HG03039 (cell line): Measurements from ENCODE around the gene ANKRD63.

Source experiments
- ATAC-seq: cut with Tn5 transposase; IDR thresholded peaks from one replicate; pipeline ENCODE4 v1.9.1; 2021; ENCODE audit warnings: mild to moderate bottlenecking, moderate library complexity; ENCODE audit not compliant: unreplicated experiment

Gene ANKRD63

DNA sequence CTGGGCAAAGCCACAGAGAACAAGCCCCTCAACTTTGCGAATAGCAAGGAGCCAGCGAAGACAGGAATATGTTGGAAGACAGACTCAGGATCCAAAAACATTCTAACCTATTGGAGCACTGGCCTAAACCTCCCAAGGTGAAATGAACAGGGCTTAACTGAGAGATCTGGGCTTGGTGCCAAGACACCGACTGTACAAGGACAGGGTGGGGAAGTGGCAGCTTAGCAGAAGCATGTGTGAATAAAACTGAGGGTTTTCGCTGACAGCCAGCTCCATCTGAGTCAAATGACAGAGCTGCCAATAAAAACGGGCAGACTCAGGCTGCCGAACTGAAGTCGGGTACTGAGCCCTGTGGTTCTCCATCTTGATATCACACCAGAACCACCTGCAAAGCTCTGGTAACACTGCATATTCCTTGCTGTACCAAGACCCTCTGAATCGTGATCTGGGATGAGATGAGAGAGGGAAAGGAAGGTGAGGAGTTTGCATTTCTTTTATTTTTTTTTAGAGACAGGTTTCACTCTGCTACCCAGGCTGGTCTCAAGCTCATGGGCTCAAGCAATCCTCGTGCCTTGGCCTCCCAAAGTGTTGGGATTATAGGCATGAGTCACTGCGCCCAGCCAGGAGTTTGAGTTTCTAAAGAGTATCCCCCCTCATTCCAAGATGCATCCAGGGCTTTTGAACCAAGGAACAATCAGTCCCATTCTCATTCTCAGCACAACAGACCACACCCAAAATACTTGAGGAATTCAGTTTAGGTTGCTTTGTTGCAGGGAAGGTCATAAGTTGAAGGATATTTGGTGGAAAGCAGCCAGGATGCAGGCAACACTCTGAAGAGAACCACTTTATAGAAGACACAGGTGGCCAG, 30.9 kb upstream of the ANKRD63 start:
- ATAC-seq: no peak

DNA sequence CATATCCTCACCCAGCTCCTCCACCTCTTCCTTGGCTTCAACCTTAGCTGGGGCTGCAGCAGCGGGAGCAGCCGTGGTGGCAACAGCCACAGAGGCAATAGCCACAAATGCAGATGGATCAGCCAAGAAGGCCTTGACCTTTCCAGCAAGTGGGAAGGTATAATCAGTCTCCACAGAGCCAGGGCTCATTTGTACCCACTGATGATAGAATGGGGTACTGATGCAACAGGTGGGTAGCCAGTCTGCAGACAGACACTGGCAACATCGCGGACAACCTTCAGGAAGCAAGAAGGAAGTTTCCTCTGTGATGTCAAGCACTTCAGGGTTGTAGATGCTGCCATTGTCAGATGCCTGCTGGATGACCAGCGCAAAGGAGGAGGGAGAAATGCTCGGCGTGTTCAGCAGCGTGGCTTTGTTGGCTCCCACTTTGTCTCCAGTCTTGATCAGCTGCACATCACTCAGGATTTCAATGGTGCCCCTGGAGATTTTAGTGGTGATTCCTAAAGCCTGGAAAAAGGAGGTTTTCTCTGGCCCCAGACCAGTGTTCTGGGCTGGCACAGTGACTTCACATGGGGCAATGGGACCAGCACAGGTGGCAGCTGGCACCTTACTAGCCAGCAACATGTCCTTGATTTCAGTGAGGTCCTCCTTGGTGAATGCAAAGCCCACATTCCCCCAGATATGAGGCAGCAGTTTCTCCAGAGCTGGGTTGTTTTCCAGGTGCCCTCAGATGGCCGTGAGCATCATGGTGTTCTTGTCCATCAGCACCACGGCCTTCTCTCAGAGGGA, 29.7 kb upstream of the ANKRD63 start:
- ATAC-seq: no peak

DNA sequence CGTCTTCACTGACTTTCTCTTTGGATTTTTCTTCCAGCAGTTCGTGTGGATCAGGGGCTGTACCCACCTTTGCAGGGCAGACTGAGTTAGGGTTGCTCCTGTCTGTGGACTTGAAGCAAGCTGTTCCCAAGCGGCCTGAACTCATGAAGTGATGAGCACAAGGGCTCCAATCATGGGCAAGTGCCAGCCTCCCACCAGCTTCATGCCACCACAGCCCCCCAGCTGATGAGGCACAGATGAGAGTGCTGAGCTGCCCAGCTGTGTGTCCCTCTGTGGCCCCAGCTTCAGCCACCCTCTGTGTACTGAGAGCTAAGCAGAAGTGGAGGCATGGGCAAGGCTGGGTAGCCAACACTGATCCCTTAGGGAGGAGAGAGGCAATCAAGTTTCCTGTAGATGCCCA, 28.1 kb upstream of the ANKRD63 start:
- no peak for ATAC-seq

DNA sequence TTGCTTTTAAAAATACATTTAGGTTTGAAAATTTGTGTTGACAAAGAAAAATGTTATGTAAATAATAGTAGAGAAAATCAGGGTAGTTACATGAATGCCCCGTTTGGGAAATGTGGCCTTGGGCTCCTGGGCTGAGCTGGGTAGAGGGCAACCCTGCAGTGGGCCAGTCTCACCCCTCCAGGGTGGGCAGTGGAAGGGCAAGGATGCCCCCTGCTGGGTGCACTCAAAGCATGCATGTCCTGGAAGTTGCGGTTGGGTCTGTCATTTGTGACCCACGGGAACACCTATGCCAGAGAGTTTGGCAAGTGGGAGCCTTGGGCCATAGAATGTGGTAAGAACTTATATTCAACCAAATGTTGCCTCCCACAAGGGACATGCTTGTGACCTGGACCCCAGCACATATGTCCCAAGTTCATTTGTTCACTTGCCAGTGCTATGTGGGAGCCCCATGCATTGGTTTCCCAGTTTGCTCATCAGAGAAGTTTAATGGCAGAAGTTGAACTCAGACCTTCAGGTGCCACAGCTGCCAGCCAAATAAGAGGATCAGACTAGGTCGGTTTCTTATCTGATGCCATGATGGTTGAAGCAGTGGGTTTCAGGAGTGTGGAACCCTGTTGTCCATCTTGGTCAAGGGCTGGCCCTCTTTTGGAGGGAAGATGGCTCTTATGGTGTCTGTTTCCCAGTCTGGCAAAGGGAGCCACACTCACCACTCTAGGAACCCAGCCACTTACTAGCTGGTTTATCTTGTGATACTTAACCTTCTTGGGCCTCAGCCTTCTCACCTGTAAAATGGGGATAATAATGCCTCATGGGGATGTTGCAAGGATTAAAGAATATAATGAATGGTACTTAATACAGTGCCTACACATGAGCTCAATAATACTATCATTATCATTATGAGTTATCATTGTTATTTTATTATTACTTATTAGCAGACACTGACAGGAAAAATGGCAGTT, 27.4 kb upstream of the ANKRD63 start:
- ATAC-seq: no peak

DNA sequence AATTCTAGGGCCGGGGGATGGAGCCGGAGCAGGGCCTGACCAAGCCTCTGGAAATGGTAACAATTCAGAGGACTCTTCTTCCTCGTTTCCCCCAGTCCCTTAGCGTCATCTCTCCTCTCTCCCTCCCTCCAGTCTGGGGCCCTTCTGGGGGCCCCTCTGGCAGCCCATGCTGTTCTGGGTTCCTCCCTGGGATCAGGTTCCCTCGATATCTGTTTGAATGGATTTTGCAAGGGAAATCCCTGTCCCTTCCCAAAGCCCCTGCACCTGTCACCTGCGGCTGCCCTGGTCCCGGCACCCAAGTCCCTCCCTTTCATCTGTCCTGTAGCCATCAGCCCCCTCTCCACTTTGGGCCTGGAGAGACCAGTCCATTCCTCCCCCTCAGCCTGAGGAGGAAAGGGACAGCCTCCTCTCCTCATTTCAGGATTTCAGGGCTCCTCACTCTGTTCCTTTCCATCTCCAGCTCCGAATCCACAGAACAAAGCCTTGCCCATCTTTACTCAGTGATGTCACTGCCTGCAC, 26.5 kb upstream of the ANKRD63 start:
- no peak for ATAC-seq

DNA sequence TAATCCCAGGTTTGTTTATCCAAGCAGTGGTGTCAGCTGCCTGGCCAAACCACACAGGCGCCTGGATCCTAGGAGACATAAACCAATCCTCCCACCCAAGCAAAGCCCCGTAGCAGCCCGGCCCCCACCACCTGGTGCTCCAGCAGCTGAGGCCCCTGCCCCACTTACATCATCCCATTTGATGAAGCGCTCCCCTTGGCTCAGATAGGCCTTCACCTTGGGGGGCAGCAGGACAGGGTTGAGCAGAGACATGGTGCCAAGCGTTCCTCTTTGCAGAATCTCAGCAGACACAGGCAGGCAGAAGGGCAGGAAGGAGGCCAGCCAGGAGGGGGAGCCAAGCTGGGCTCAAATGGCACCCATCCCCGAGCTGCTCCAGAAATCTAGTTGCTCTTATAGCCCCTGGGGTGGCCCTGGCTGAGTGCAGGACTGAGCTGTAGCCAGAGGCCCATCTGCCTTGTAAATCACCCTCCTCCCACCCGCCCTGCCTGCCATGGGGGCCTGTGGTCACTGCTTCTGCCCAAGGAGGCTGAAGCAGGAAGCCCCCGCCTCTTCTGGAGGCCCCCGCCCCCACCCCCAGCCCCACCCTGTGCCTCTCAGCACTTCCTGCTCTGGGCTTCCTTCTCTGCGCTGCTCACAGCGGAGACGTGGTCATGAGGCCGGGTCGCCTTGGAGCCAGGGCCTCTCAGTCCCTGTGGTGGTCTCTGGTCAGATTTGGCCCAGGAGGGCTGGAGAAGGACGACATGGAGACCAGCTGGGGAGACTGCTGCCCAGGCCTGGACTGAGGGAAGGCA, 24.8 kb upstream of the ANKRD63 start, which contains the start of gene PLCB2:
Gene PLCB2 (minus strand): TSS at position 515 of the 791 bp plus-strand sequence. CDS start 263 bp downstream, at position 252.
- ATAC-seq: no peak

DNA sequence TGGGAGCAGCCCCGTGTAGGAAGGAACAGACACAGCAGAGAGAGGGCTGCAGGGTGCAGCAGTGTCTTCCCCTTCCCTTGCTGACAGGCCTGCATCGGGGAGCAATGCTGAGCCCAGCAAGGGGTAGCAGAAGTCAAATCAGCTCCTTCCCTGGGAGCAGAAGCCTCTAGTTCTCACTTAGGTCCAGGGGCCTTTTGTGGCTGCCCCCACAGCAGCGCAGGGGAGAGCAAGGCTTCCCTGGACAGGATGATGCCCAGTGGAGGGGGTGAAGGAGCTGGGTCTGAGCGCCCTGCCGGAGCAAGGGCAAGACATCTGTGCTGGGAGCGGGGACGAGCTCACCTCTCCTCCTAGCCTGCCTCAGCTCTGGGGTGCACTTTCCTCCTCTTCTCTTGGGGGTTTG, 24.0 kb upstream of the ANKRD63 start:
- ATAC-seq: no peak

DNA sequence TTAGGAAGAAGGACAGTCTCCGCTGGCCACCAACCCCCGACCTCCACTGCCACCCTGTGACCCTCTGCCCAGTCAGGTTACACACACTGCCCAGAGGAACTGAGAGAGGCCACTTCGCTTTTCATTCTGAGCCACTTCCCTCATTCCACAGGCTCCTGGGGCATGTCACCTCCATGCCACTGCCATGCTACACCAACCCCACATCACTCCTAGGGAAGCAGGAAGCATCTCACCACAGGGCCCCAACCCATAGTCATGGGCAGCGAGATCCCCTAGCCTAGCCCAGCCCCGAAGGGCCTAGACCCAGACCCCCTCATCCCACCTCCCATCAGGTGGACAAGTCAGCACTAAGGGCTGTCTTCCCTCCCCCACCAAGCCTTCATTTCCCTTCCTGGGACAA, 23.5 kb upstream of the ANKRD63 start:
- no peak for ATAC-seq

DNA sequence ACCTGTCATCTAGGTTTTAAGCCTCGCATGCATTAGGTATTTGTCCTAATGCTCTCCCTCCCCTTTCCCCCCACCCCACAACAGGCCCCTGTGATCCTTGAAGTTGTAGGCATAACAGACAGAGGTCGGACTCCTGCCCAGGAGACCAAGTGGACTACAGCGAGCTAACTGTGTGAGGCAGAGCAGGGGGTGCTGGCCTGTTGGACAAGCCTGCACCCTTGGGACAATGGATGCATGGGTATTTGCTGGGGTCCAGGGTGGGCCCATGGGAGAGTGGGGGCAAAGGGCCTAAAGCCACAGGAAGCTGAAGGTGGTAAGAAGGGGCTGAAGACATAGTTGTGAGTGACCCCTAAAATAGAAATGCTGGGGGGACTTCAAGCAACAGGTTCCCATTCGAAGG, 22.4 kb upstream of the ANKRD63 start:
- ATAC-seq: no peak

DNA sequence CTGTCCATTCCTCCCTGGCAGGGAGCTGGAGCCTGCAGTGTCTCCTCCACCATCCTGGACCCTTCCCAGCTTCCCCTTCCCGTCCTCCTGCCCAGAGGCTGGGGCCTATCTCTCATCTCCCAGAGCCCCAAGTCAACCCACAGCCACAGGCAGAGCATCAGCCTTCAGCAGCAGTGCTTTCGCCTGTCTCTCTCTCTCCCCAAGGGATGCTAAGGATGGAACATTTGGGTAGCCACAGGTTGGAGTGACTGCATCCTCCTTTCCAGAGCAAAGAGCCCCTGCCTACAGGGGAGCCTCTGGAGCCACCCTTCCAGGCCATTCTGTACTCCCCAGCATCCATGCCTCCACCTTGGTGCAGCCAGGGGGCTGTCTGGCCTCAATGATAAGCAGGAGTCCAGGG, 20.7 kb upstream of the ANKRD63 start:
- ATAC-seq: no peak

DNA sequence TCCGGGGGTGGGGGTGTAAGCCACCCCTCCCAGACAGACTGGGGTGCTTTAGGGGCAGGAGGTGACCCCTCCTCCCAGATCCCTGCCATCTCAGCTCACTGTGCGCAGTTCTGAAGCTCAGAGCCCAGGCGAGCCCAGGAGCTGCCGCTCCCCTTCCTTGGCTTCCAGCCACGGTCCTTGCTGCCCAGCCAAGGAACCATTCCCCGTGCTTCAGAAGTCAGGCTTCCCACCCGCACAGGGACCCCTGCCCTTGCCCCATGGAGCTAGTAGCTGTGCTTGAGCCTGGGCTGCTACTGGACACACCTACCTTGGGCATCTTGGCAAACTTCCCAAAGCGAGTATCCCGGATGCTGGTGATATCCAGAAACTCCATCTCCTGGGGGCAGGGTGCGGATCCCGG, 20.1 kb upstream of the ANKRD63 start:
- ATAC-seq: no peak

DNA sequence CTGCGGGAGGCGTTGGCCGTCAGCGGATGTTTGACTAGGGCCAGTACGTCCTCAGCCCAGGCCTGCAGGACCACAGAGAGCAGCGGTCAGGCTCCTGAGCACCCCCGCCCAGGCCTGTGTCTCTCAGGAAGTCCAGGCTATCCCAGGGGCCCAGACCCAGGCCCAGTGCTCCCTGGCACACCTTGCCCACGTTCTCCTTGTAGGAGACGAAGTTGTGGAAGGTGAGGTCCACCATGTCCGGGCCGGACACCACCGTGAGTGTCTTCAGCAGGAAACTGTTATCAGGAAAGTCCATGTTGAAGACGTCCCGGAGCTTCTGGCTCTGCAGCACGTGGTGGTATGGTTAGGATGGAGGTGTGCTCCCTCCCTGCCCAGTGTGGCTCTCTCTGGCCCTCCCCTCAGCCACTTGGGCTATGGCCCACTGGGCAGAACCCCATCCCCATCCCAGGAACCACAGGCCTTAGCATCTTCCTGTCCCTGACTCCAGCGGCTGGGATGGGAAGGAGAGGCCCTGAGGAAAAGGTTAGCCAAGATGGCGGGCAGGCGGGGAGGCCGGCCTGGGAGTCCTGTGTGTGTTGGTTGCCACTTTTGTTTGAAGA, 19.5 kb upstream of the ANKRD63 start:
- ATAC-seq: no peak

DNA sequence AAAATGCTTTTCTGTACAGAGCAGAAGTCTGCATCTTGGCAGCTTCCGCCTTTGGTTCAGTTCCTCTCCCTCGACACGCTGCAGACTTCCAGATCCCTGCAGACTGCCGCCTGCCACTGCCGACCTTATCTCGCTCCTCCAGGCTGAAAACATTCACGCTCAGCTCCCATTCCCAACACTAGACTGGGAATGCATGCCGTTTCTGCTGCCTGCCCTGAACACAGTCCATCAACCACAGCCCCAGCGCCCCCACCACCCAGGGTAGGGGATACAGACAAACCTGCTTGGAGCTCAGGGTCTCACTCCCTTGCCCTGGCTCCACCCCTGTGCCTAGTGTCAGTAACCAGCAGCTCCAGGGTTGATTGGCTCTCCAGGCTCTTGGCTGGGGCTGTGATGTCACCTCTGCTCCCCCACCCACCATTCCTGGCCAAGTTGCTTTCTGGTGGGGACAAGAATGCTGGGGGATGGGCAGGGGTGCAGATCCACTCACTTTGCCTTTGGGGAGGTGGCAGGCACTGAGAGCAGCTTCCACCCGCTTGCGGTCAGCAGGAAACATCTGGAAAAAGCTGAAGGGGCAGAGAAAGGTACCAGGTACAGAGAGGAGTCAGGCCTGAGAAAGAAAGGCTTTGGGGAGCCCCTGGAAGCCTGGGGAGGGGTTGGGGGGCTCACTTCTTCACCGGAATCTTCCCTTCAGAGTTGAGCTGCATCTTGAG, 18.8 kb upstream of the ANKRD63 start:
- no peak for ATAC-seq

DNA sequence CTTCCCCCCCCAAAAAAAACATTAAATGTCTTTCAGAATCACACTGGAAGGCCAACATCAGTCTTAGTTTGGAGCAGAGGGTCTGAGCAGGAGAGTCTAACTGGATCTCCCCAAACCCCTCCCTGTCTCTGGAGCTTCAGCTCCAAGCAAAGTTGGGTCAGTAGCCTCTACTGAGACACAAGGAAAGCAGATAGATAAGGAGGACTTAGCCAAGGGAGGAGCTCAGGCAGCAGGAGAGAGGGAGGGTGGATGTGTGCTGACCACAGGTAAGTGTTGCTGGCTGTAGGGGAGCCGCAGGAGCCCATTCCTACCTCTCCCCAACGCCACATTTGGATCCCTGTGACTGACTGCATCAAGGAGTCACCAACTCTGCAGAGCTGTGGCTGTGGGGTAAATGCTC, 17.9 kb upstream of the ANKRD63 start:
- no peak for ATAC-seq

DNA sequence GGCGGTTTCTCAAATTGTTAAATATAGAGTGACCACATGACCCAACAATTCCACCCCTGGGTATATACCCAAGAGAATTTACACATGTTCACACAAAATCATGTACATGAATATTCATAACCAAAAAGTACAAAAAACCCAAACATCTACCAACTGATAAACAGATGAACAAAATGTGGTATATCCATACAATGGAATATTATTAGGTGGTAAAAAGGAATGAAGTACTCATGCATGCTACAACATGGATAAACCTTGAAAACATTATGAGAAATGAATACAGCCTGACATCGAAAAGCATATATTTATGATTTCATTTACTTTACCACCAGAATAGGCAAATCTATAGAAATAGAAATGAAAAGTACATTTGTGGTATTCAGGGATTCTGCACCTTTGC, 17.5 kb upstream of the ANKRD63 start:
- ATAC-seq: no peak

DNA sequence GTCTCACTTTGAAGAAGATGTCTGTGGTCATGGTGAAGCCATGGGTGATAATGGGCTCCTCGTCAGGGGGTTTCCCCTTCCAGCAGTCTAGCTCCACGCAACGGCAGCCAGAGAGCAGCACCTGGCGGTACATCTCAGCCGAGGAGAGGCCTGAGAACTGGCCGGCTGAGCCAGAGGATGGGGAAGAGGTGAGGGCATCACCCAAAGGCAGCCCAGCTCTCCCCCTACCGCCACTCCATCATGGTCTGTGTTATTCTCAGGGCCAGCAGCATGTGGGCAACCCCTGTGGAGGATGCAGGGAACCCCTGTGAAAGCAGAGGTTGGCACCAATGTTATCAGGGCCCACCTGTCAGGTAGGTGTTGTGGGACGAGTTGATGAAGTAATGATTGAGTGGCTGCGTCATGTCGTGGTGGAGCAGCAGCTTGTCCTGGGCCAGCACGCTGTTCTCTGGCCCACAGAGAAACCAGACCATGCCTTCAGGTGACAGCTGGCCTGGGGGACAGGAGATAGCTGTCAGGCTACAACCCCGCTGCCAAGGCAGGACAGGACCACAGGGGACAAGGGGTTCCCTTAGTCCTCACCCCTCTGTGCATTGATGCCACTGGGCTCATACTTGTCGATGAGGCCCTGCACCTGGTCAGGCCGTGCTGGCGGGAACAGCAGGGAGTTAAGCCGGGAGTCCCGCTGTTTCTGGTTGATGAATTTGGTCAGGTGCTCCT, 15.5 kb upstream of the ANKRD63 start:
- ATAC-seq: no peak

DNA sequence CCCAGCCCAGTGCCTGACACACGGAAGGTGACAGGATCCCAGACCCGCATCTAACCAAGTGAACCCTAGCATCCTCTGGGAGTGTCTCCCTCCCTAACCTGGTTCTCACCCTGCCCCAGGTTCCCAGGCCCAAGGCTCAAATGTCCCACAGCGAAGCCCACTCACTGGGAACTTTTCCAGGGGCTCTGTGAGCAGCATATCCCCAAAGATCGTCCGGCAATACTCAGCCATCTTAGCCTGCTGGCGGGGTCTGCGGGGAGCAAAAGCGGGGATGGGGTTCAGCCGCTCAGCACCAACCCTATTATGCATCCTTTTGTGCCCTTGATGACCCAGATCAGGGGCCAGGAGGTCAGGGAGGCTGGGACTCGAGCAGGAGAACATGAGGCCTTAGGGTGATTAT, 14.5 kb upstream of the ANKRD63 start:
- no peak for ATAC-seq

DNA sequence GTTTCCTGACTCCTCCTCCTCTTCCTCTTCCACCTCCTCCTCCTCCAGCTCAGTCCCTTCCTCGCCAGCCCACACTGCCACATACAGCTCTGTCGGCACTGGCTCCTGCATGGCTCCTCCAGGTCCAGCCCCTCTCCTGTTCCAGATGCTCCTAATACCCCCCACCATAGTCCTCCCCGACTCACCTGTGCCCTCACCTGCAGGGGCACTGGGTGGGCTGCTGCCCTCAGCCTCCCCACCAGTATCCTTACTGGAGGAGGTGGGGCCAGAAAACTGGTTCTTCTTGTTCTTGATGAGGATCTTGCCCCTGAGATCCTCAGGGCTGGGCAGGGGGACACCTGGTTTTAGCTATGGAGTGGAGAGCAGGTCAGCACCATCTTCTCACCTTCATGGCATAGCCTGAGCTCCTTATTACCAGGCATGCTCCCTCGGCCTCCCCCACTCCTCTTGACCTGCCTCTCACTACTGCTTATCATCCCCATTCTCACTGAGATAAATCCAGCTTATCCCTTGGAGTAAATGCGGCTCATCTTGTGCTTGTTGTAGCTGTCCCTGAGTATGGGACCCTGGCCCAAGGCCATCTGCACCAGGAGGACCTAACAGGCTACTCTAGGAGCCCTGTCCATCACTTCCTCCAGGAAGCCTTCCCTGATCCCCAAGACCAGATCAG, 13.8 kb upstream of the ANKRD63 start:
- no peak for ATAC-seq
